Activated effector memory CD4-positive, alpha-beta T cell treated with Interleukin-2 at 50 U/mL for 16 hours (primary cell): ENCODE data around the gene KRT15.

Source experiments
- DNase-seq: peaks from one replicate; pipeline ENCODE4 v3.0.0-alpha.2; 2020

The KRT15 gene

DNA sequence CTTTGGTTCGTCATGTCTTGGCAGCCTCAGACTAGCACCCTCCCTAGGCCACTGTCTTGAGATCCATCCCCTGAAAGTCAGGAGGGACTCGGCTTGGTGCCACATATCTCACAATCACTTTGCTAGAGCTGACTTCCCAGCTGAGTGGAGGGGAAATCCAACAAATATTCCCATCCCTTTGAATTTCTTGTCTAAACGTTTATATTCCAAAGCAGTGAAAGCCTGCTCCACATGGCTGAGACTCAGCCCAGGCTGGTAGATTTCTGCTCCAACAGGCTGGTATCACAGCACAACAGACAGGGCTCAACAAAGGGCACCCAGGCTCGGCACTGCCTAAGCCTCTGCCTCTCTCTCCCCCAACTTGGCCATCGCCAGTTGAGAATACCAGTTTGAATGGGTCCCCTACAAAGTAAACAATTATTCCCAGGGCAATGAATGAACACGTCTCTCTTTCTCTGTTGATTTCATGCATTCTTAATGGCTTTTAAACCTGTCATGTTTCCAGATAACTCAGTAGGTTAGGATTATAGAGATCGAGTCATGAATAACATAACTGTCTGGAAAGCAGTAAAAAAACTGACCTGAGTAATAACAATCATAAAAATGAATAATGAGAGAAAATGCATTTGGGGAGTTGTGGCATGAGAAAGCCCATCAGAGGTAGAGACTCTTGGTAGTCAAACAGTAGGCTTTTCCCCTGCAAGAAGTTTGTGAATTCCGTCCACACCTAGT is 14.3 kb downstream of the KRT15 start:
- no peak for DNase-seq

DNA sequence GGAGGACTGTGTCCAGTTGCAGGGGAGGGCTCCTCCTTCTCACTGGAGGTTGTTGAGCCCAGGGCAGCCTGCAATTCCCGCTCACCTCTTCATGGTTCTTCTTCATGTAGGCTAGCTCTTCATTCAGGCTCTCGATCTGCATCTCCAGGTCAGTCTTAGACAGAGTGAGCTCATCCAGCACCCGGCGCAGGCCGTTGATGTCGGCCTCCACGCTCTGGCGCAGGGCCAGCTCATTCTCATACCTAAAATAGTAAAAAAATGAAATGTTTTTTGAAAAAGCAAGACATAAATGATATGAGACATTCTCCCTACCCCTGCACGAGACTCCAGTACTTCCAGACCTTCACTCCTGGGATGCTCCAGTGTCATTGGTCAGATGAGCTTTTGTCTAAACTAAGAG is 15.5 kb downstream of the KRT15 start:
- DNase-seq = no peak

DNA sequence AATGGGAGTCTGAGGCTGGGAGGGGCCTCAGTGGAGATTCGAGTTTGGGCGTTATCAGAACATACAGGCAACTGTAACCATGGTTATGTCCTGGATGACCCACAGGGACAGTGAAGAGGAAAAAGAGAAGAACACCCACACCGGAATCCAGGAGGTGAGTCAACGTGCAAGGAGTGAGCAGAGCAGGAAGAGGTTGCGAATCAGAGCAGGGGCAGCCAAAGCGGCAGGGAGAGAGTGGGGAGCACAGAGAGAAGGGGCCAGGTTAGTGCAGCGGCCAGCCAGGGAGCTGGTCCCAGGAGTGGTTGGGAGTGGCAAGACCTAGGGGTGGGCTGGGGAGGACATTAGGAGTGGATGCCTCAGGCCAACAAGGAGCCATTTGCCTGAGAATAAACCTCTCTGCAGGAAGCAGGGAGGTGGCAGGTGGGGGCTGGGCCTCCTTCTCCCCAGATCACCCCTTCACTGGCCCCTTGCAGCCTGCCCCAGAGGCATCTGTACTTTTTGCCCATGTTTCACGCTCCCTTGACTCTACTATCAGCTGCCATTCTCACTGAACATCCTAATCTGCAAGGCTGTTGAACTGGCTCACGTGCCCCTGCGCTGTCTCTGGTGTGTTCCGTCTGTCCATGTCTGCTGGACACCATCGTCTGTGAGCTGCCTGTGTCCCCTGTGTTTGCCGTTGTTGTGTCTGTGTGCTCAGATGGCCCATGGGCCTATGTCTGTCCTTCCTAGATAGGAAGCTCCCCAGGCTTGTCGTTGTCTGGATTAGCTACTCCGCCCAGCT is 18.4 kb downstream of the KRT15 start:
- no peak for DNase-seq

DNA sequence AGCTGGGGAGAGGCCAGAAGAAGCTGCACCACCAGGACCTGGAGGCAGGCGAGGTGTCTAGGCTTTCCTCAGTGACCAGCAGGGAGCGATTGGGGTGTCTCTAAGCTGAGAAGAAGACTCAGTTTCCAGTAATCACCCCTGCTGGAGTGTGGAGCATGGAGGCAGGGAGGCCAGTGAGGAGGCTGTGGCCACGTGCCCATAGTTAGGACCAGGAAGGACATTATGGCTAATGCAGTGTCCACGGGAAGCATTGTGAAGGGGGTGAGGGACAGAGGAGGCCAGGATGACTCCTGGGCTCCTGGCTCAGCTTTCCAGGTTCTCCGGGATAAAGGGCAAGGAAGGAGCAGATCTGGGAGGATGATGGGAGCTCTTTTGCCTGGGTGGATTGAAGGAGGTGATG is 19.0 kb downstream of the KRT15 start:
- no peak for DNase-seq

DNA sequence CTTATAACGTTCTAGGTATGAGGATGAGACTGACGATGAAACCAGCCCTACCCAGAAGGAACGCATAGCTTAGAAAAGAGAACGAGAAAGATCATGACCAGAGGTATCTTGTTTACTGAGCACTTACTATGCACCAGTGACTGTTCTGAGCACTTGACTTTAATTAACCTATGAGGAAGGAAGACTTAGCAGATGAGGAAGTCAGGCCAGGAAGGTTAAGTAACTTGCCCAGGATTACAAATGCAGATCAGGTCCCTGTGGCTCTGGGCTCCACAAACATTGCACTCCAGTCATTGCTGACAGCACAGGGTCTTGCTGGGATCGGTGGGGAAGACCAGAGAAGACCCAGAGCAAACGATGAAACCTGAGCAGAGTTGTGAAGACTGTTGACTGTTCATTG is 20.4 kb downstream of the KRT15 start:
- DNase-seq = no peak

DNA sequence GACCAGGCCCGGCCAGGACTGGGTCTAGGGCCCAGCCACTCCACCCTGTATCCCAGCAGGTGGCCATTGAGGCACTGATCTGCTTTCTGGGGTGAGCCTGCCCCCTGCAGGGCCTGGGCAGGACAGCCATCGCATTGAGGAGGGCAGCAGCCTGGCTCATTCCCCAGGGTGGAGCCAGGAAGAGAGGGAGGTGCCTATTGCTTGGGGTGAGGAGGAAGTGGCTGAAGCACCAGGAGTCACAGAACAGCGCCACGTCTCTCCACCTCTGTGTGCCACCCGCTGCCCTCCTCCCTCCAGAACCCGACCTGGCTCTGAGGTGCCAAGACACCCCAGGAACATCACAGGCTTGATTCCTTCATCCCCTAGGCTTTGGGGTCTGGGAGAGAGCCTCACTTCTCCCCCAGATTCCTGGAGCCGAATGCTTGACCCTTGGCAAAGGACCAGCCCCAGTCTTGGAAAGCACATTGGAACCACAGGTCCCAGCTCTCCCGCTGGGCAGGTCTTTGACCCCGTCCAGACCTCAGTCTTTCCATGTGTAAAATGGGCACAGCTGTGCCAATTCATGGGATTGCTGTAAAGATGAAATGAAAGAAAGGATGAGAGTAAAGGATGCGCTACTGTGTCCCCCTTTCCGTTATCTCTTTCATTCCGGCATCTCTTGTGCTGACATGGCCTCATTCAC is 21.7 kb downstream of the KRT15 start:
- DNase-seq = peak; percentile 40

DNA sequence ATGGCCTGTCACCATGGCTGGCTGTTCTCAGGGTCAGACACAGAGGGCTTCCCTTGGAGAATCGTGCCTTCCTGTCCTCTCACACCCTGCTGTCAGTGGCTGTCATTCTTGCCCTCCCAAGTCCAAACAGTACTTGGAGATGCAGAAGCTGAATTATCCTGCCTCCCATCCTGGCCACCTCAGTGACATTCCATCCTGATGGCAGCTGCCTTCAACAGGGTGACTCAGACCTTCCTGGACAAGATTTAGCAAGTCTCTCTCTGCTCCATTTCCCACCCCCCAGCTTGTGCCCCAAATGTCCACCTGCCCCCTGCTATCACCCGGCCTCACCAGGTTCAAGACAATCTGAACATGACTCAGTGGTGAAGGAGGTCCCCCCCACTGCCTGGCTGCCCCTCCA is 24.2 kb downstream of the KRT15 start:
- DNase-seq = no peak

DNA sequence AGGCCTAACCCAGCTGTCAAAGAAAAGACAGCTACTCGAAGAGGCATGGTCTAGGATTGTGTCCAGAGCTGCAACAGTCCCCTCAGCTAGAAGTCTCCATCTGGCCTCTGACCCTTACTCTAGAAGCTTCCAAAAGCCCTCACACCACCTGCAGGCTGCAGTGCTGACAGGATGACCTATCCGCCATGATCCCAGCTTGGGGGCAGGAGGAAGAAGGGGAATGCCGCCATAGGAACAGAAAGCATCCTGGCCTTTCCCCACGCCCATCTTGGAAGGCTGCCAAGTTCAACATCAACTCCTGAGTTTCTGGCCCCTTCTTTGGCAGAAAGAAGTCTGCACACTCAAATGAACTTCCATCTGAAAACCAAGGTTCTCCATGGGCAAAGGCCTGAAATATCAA is 25.9 kb downstream of the KRT15 start:
- no peak for DNase-seq

DNA sequence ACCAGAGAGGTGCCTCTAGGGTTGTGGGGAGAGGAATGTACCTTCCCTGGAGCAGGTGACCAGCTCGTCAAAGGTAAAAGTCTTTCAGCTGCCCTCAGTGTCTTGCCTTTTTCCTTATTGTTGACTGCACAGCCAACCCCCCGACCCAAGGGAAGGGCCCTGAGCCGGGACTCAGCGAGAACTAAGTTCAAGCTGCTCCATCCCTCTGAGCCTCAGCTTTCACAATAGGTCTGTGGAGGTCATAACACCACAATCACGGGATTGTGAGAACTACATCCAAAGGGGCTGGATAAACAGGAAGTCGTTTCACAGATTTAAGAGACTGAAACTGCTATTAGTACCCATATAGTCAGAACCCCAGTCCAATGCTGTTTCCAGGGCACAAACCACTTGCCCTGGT is 26.3 kb downstream of the KRT15 start:
- no peak for DNase-seq

DNA sequence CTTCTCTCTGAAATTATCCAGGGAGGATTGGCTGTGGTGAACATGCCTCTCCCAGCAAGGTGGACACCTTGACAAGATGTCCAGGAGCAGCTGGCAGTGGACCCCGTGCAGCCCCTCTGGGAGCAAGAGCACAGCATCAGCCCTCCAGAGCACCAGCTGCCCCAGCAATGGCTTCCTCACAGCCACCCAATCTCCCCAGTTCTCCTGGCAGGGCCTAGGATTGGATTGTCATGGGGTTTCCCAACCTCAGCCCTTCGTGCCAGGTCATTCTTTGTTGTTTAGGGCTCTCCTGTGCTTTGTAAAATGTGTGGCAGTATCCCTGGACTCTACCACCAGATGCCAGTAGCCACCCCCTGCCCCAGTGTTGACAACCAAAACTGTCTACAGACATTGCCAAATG is 27.2 kb downstream of the KRT15 start:
- DNase-seq = no peak

DNA sequence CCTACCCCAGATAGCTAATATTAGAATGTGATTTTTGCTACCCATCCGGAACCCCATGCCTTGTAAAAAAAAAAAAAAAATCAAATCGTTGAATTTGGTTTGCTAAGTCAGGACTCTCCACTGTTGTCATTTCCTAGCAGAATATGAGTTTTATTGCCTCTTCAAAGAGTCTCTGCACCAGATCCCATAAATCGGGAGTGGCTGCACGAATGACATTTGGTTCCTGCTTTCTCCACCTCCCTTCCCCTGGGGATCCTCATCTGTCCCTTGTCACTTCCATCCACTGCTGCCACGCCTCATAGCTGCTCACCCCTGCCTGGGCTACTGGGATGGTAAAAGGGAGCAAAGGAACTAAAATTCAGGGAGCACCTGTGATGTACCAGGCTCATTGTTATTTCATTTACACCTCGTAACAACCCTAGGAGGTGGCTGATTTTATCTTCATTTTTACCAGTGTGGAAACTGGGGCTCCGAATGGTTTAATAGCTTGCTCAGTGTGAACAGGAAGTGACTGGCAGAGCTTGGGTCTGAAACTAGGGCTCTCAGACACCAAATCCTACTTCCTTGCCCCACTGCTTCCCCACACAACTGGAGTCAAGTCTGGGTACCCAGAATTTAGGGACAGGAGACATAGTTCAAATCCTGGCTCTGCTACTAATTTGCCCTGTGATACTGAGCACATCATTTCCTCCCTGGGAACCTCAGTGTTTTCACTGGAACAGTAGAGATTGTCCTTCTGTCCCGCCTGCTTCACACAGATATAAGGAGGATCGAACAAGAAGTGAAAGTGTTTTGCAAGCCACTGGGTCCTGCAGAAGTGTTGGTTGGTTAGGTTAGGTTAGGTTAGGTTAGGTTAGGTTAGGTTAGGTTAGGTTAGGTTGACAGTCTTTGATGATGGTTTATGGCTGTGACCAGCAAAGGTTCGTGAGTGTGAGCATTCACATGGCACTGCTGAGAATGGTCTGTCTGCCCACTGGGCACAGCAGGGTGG is 28.4 kb downstream of the KRT15 start:
- no peak for DNase-seq

DNA sequence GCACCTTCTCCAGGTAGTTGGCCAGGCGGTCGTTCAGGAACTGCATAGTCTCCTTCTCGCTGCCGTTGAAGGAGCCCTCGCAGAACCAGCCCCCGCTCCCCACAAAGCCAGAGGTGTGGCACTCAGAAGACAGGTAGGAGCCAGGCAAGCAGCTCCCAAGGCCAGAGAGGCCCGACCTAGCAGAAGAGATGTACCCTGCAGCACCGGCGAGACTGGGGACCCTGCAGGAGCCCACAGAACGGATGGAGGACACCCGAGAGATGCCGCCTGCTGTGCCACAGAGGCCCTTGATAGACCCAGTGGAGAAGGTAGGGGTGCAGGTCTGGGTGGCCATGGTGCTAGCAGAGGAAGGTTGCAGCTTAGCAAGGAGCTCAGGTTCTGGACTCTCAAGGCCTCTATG is 29.2 kb downstream of the KRT15 start, which contains the start of gene KRT36:
Gene KRT36 (minus strand): TSS at position 380 of the 400 bp plus-strand sequence. CDS start 46 bp downstream, at position 334.
- no peak for DNase-seq

DNA sequence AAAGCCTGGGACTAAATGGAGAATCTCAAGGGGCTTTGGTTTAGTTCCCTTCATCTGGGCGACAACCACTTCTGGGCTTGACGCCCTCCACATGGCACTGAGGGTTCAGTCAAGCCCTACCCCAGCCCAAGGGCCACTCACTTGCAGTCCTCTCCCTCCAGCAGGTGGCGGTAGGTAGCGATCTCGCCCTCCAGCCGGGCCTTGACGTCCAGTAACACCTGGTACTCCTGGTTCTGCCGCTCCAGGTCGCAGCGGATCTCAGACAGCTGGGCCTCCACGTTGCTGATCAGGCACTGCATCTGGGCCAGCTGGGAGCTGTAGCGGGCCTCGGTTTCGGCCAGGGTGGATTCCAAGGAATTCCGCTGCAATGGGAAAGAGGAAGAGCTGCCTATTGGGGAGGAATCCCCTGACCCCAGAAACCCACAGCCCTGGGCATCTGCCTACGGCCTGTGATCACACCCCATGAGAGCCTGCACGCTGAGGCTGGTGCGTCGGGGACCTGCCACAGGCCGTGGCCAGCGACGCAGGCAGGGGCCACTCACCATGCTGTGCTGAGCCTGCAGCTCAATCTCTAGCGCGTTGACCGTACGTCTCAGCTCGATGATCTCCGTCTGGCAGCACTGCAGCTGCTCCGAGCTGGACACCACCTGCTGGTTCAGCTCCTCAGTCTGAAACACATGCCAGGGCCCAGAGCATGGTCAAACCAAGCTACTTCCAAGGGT is 31.7 kb downstream of the KRT15 start:
- DNase-seq = no peak

DNA sequence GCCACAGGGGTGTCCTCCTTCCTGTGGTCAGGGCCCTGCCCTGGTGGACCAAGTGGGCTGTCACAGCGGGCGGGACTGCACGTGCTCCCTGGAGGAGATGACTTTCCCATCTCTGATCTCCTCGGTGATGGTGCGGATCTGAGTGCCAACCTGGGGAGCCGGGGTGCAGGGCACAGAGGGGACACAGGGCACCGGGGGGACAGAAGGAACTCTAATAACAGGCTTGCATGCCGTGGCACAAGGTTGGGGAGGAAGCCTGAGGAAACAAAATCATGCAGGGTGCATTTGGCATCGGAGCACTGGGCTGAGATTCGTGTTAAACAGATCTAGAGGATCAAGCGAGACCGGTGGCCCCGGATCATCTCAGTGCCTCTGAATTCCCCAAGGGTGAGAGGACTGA is 32.4 kb downstream of the KRT15 start:
- DNase-seq = no peak

DNA sequence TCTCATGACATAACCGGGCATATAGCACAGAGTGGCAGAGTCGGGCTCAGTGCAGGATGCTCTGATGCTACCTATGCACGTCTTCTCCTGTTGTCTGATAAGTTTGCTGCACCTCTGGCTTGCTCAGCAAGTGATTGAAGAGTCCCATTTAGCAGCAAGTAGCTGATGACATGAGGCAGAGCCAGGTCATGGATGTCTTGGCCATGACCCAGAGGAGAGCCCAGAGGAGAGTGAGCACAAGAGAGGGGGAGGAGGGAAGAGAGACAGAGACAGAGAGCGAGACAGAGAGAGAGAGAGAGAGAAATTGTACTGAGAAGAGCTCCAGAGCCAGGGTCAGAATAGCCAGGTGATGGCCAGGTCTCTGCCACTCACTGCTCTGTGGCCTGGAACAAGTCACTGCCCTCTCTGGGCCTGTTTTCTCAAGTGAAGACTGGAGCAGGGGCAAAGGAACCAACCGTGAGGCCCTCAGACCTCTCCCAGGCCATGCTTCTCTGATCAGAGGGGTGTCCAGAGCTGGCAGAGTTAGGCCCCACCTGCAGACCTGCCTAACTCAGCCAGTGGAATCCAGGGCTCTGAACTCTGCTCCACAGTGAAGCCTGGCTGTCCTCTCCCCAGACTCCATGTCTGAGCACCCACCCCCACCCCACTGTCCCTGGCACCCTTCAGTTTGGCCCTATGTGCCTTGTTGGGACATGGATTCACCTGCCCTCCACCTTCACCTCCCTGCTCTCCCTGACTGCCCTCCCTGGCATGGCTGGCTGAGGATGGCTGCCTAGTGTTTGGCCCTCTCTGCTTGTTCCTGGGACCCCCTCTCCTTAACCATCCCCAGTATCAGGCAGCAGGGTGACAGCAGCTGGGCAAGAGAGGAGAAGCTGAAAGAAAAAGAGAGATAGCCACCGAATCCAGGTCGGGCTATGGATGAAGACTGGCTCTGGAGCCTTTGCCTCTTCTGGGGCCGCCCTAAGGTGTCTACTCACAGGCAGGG is 33.5 kb downstream of the KRT15 start:
- DNase-seq = no peak

DNA sequence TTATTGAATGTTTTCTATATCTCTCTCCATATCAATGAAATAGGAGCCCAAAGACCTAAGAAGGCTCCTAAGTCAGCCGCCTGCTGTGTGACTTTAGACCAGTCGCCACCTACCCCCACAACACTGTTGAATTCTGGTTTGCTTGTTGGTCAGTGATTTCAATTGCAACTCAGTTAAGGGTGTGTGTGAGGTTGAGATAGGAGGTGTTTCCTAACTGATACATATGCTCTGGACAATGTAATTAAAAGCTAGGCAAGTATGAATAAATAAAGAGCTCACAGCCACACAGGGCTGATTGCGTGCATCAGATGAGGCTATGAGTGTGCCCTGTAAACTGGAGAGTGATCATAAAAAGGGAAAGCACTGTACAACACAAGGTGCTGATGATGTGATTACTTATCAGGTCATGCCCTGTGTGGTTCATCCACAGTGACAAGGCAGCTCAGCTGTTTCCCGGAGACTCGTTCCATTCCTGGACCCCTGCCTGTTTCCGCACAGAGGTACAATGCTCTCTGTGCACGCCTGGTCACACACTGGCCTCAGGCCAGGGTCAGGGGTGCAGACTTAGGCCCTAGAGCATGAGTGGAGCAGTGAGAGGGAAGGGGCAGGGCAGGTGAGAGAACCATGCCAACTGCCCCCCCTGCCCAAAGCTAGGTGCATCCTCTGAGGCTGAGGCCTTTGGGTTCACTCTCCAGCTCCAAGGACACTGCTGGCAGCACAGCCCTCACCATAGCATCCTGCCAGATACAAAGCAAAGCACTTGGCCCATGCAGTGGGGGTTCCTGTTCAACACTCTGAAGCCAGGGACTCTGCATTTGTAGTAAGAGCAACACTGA is 34.5 kb downstream of the KRT15 start:
- no peak for DNase-seq

DNA sequence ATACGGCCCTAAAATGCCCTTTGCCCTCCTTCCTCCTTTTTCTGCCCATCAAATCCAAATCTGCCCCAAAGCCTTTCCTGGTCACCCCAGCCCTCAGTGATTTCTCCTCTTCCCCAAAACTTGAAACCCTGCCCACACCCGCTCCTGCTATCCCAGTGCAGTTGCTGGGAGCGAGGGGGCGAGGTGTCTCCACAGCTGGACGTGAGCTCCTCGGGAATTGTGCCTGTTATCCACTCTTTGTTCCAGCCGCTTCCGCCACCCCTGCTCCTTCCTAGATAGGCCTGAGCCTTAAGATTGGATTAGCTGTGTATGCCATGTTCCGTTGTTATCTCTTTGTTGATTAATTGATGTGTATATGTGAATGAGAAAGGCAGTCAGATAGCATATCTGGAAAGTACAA is 35.2 kb downstream of the KRT15 start:
- DNase-seq = no peak

DNA sequence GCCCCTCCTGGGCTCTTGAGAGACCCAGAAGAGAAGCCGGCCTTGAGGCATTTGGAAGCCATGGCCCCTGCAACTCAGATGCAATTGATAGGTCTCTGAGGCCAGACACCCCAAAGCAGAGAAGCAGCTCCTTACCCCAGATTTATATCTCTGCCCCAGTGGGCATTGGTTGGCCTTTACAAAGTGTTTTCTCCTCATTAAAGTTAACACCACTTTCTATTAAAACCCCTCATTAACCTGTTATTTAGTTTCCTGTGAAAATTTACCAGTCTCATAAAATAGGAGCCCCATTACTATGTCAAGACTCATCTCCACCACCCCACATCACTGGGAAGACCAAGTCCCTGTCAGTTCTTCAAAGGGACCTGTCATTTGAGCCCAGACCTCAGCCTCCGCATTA is 37.7 kb downstream of the KRT15 start, which contains the start of gene KRT35:
Gene KRT35 (minus strand): TSS at position 116 of the 400 bp plus-strand sequence. CDS start 54 bp downstream, at position 62.
- no peak for DNase-seq

DNA sequence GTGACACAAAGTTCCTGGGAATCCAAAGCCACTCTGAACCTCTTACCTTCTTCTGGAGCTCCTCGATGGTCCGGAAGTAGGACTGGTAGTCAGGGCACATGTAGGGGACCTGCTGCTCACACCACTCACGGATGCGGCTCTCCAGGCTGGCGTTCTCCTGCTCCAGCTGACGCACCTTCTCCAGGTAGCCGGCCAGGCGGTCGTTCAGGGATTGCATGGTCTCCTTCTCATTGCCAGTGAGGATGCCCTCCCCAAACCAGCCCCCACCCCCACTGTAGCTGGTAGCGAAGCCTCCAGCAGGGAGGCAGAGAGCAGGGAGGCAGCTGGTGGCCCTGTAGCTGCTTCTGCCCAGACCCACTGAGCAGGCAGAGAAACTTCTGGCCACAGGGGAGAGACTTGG is 38.1 kb downstream of the KRT15 start:
- DNase-seq = no peak

DNA sequence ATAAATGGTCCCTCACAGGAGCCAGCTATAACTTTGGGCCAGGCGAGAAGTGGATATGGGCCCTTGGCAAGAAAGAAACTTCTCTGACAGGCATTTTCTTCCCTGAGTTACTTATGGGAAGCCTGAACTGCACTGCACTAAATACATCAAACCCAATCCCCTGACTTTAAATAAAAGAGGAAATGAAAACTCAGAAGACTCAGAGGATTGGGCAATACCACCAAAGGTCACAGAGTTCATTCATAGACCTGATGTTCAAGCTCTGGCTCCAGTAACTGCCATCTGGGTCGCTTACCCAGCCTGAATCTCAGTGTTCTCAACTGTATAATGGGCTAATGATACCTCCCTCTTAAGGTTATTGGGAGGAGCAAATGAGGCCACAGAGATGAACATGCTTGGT is 38.6 kb downstream of the KRT15 start:
- no peak for DNase-seq
